HG02798 (cell line): Measurements from ENCODE around the gene GLIS1.

Experiments
- ATAC-seq: cut with Tn5 transposase; IDR thresholded peaks from one replicate; pipeline ENCODE4 v1.9.1; 2021; ENCODE audit warnings: mild to moderate bottlenecking; ENCODE audit not compliant: unreplicated experiment, poor library complexity

Gene GLIS1

GRCh38 chr1:53601867-53602775 is 136.8 kb downstream of the GLIS1 start:
- ATAC-seq = no peak

- no peak for ATAC-seq
Observed at GRCh38 chr1:53601031-53601745, 137.8 kb downstream of the GLIS1 start.

GRCh38 chr1:53600561-53600960 is 138.4 kb downstream of the GLIS1 start:
- ATAC-seq = no peak

GRCh38 chr1:53600001-53600400 is 139.0 kb downstream of the GLIS1 start:
- no peak for ATAC-seq

DNA sequence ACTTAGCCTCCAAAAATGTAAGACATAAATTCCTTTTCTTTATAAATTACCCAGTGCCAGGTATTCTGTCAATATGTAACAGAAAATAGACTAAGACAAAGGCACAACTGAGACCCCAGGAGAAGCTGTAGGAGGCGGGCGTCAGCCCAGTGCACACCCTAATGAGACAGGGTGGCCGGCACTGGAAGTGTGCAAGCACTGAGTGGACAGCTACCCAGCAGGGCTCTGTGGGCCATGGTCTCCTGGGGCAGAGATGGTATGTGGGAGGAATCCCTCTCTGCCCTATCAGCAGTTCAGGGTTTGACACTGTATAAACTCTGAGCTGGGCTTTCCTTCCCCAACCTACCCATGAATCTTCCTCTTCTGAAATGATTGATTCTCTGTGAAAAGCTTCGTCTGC is 139.5 kb downstream of the GLIS1 start:
- no peak for ATAC-seq

GRCh38 chr1:53598966-53599365 is 140.0 kb downstream of the GLIS1 start:
- ATAC-seq = no peak

- no peak for ATAC-seq
Observed at GRCh38 chr1:53595906-53596305, 143.1 kb downstream of the GLIS1 start.

- no peak for ATAC-seq
Observed at GRCh38 chr1:53594391-53595180, 144.4 kb downstream of the GLIS1 start.

DNA sequence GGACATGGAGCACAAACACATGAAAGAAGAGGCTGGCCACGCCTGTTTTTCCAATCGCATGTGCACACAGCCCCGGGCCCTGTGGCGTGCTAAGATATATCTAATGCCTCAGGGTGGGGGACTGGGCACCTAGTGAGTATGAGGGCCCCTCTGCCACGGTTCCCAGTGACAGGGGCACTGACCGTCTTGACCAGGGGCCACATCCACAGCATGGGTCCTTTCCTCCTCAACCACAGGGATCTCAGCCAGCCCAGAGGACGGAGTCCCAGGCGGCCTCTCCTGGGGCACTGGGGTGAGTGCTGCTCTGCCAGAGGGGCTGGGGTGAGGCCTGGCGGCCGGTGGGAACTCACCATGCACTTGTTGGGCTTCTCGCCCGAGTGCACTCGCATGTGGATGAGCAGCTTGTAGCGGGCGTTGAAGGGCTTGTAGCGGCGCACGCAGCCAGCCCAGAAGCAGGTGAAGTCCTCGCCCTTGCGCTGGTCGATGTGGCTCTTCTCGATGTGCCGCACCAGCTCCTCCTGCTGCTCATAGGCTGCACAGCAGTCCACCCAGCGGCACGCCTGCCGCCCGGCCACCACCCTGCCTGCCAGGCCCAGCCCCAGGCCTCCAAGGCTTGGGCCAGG is 145.1 kb downstream of the GLIS1 start:
- no peak for ATAC-seq

DNA sequence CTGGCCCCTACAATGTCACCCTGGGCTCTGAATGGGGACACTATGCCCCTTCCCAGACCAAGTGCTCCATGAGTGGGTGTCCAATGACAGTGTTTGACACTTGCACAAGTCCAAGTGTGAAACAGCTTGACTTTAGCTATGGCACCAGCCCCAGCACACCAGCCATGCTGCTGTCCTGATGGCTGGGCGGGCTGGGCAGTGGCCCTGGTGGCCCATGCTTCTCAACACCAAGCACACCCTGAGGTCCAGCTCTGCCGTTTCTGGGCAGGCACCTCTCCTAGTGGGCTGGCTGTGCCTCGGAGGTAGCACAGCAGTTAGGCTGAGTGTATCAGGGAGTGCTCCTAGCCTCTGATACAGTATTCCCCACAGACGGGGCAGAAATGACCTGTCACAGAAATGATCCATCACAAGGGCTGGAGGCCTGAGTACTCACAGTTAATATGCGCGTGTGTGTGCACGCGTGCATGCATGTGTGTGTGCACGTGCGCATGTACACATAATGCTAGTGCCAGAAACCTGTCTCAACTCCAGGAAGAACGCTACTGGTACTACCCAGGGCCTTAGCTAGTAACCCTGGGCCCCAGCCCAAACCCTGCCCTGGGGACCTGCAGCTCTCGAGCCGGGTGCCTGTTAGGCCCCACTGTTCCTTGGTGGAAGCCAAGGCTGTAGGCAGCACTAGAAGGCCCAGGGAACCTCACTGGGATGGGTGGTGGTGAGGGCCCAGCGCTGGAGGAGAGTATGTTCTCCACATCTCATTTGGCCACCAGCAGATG is 145.8 kb downstream of the GLIS1 start:
- ATAC-seq = no peak

GRCh38 chr1:53592521-53592982 is 146.4 kb downstream of the GLIS1 start:
- no peak for ATAC-seq

- no peak for ATAC-seq
Observed at GRCh38 chr1:53591924-53592323, 147.0 kb downstream of the GLIS1 start.

- no peak for ATAC-seq
Observed at GRCh38 chr1:53590531-53591515, 148.1 kb downstream of the GLIS1 start.

DNA sequence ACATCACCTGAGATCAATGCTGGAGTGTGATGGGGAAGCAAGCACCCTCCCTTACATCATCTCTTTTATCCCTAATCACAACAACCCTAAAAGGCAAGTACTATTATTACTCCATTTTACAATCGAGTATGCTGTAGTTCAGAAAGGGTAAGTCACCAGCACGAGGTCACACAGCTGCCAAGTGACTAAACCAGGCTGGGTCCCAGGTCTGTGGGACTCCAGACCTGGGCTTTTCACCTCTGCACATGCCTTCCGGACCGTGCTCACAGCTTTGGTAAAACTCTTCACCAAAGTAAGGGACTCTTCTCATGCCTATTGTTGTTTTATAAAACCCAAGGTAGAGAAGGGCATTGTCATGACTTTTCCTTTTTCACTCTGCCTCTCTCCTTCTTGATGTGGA is 148.9 kb downstream of the GLIS1 start:
- ATAC-seq = no peak

DNA sequence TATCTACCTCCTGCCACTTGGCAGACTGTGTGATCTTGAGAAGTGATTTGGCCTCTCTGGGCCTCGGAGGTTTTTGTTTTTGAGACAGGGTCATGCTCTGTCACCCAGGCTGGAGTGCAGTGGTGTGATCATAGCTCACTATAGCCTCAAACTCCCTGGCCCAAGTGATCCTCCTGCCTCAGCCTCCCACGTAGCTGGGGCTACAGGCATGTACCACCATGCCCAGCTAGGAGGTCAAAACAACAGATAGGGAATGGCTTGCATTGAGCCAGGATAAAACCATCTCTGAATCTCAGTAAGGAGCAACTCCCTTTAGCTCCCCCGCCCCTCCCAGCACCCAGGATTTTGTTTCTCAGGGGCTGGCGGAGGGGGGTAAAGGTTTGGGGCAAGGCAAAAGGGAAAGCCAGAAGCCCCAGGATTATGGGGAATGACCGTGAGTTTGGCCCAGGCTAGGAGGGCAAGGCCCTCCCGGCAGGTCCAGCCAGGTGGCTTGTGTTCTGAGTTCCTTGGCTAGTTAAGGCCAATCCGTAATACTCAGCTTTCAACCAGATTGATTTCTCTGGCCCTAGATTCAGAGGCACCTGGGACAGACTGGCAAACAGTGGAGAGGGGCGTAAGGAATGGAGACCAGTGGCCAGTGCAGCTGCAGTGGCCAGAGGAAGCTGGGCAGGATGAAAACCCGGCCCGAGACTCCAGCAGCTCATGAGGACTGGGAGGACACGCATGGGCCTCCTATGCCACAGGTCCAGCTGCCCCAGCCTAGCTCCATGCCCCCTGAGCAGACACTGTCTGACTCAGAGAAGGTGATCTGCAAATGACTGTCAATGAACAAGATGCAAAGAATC is 149.7 kb downstream of the GLIS1 start:
- ATAC-seq = no peak

GRCh38 chr1:53588053-53588779 is 150.7 kb downstream of the GLIS1 start:
- ATAC-seq = no peak
